HG03378 (cell line): ENCODE measurements around the gene PTPRG.

Experiments
- ATAC-seq: cut with Tn5 transposase; IDR thresholded peaks from one replicate; pipeline ENCODE4 v1.9.1; 2021; ENCODE audit warnings: mild to moderate bottlenecking, moderate library complexity; ENCODE audit not compliant: unreplicated experiment

PTPRG gene

DNA sequence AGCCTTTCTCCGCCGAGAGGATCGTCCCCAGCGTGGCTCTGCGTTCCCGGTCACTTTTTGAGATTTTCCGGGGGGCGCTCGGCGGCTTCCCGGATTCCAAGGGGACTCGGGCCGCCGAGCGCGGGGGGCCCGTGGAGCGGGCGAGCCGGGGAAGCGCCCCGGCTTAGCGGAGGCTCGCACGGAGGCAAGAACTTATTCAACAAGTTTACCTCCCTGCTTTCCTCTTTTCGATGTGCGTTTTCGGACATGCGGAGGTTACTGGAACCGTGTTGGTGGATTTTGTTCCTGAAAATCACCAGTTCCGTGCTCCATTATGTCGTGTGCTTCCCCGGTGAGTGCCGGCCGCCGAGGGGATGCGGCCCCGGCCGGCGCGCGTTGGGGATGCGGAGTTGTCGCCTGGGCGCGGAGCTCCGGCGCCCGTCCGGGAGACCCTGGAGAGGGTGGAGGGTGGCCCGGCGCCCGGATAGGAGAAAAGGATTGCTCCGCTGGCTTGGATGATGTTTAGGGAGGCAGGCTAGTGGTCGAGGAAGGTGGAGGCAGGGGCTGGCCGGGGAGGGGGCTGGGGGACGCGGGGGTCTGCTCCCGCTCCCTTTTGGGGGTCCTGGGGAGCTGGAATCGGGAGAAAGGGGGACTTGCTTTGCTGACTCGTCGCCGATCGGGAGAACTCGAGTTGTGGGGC lies 810 bp downstream of the PTPRG start:
- no peak for ATAC-seq

GRCh38 chr3:61562721-61563312 lies 1.4 kb downstream of the PTPRG start:
- ATAC-seq = no peak

DNA sequence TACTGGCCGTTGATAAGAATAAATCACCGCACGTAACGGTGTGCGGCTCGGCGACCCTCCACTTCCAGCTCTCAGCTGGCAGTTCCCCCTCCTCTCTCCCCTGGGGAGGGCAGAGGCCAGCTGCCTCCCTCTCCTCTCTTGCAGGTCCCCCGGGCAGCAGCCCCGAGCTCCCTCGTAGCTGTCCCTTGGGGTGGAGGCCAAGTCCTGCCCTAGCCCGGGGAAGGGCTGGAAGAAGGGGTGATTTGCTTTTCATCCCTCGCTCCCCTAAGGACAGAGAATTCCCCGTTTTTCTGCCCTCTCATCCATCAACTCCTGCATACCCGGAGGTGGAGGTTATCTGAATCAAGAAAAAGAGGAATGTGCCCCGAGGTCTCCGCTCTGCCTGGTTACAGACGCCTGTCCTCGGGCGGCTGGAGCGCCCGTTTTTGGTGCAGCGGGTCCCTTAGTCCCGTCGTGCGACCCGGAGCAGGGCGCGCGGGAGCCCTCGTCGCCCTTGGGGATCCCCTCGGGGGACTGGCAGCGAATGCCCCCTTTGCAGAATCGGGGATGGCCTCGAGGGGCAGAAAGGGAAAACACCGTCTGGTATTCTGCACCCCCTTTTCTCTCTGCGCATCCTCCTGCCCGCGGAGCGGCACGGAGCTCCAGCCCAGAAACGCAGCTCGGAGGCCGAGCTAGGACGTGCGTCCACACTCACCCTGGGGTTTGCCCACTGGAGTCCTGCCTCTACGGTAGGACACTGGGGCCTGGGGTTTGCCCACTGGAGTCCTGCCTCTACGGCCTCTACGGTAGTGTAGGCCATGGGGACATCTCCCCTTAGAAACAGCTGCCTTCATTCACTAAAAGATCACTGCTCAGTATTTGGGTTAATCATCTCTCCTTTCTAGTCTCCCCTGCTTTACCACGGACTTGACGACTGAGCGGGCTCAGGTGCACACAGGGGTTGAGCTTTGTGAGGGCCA lies 2.2 kb downstream of the PTPRG start:
- ATAC-seq = no peak

DNA sequence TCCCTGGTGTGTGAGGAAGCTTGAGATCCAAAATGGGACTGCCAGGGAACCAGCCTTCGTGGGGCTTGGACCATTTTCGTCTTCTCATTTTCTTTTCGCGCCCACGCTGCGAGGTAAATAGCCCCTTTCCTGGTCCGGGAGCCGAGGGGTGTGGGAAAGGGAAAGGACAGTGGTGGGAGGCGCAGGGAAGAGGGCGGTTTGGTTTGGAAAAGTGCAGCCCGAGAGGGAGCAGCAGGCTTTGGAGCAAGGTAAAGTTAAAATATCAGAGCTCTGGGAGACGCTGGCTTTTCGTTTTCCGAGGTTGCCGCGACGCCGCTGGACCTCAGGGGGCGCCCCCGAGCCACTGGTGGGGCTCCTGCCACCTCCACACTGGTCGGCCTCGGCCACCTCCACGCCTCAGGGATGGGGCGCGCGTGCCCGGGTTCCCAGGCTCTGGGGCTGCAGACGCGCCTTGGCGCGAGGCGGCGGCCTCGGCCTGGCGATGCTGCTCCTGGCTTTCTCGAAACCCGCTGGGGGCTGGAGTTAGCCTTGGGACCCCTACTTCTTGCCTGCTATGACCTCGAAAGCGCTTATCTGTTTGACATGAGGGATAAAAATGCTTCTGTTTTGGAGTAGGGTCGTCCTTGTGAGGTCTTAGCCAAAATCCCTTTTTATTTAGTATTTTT lies 3.2 kb downstream of the PTPRG start:
- ATAC-seq = no peak

DNA sequence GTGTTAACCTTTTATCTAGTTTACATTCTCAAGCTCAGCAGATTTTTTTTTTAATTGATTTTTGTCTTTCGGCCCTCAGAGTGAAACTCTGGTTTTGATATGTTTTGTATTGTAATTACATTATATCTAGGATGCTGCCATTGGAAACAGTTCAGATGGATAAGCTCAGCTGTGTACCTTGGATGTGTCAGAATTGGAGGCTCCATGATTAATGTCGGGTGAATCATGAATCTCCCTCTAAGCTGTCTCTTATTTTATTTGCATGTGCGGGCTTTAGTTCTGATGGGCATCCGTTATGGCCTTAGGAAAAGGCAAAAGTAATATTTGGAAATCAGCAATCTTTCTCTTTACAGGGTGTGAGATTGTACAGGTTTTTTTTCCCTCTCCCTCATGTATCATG lies 4.2 kb downstream of the PTPRG start:
- no peak for ATAC-seq

GRCh38 chr3:61568127-61568526 lies 6.8 kb downstream of the PTPRG start:
- ATAC-seq = no peak

GRCh38 chr3:61569856-61570580 lies 8.6 kb downstream of the PTPRG start:
- ATAC-seq = no peak

- no peak for ATAC-seq
These were observed 9.4 kb downstream of the PTPRG start for GRCh38 chr3:61570813-61571212.

GRCh38 chr3:61571516-61572336 lies 10.4 kb downstream of the PTPRG start:
- no peak for ATAC-seq

- ATAC-seq = no peak
These were observed 11.5 kb downstream of the PTPRG start for GRCh38 chr3:61572879-61573278.

DNA sequence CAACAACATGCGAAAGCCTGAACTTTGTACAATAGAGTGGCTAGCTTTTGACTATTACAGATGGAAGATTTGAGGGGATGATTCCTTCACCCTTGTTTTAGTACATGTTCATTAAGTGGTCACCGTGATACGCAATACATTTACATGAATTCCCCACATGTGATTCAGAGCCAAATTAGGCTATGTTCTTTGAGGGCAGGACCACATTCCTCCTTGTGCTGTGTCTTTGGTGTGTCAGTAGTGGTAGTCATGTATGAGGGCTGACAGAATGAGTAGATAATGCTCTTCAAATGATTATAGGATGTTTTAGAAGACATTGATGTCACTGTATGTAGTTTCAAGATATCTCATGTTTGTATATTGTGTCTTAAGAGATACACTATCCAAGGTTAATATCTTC lies 12.1 kb downstream of the PTPRG start:
- ATAC-seq = no peak

DNA sequence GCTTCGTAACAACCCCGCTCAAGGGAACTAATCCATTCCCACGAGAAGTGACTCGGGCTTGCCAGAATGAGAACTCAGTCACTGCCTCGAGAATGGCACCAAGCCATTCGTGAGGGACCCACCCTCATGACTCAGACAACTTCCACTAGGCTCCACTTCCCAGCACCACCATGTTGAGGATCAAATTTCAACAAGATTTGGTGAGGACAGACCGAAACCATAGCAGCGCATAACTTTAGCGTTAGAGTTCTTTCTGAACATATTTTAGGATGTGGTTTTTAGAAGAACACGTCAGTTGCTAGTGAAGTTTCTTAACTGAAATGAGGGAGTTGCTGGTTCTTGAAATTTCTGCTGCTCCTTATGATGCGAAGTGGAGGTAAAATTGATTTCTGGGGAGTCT lies 13.5 kb downstream of the PTPRG start:
- ATAC-seq = no peak

DNA sequence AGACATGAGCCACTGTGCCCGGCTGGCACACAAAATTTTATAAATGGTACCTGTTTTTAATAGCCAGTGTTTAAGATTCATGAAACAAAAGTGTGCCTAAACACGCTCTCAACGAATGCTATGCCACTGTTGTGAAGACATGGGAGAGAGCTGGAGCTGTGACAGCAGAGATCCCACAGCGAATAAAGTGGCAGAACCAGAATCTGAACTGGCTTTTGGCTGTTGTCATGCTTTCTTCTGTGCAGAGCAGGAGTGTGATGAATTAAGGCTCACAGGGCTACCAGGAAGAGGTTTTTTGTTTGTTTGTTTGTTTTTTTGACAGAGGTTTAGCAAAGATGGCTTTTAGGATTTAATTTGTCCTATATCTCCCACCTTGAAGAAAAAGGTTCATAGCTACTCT lies 14.5 kb downstream of the PTPRG start:
- ATAC-seq = no peak

- ATAC-seq = no peak
These were observed 16.4 kb downstream of the PTPRG start for GRCh38 chr3:61577760-61578159.

DNA sequence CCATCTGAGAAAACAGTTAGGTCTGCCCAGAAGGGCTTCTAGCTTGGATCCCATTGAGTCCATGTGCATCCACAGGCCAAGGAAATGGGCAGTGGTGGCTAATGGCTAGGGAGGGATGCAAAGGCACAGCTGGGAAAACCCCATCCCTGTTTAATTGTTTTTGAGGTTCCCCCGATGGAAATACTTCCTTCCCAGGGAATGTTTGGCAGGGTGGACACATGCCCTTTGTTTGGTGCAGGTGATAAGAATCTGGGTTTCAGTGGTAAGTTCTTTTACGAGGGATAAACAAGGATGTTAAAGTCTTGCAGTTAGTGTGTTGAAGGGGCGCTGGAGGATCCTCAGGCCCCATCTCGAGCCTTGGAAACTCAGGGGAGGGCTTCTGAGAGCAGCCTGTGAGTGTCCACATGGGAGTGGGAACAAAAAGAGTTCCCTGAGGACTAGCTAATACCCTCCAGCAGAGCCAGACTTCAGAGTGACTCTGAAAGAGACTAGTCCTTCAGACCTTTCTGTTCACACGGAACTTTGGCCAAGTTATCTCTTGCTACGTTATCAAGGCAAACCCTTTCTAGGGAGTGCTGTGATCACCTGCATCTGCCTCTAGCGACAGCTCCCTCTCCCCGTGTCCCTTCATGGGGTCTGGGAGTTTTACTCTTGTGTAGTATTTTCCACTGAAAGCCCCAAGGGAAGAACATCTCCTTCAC lies 17.4 kb downstream of the PTPRG start:
- no peak for ATAC-seq

GRCh38 chr3:61579685-61580084 lies 18.3 kb downstream of the PTPRG start:
- no peak for ATAC-seq

- ATAC-seq = no peak
These were observed 19.7 kb downstream of the PTPRG start for GRCh38 chr3:61580982-61581643.

DNA sequence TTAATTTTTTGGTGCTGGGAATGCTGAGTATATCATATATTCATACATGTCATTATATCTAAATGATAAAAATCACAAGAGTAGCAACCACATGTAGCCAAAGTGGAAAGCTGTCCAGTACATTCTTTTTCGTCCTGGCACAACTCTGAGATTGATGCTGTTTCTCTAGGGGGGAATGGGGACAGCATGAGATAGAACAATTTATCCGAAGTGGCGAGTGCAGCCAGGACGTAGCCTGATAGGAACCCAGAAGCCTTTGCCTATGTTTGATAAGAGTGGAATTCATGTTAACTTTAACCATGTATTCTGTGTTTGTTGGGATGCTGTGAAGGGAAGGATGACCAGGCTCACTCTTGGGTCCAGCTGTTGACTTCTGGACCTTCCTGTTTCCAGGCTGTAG lies 20.9 kb downstream of the PTPRG start:
- ATAC-seq = no peak

- no peak for ATAC-seq
These were observed 21.5 kb downstream of the PTPRG start for GRCh38 chr3:61582846-61583245.
